Esophagus muscularis mucosa (tissue), 4 donors: Measurements from ENCODE around the gene NEUROD2. TPM values are rescaled to one million over a fixed set of nuclear protein-coding genes. Genes with fewer than 3 reads are reported as not detected.
"Not testable (repeated sequence)": the region's sequence is repeated elsewhere in the genome, so short reads cannot be mapped to it uniquely, and the experiment has no call there.

Source experiments
- DNase-seq: peaks from one replicate; pipeline ENCODE4 v3.0.0-alpha.2; 2017; ENCODE audit errors: extremely low spot score
- H3K27ac ChIP-seq, 4 donors: fragments of 200-600 bp; sonication (generic); replicated peaks in 1 of 4; 1 replicate in 3 of 4; 2 replicates in 1 of 4; pipeline ENCODE4 v1.5.1; 2016 to 2019; ENCODE audit warnings: mild to moderate bottlenecking in 1 of 4
- H3K27me3 ChIP-seq, 4 donors: fragments of 200-600 bp; sonication (generic); one replicate each; pipeline versions ENCODE4 v1.5.1 to v1.6.0; 2016 to 2019
- H3K36me3 ChIP-seq, 4 donors: fragments of 200-600 bp; sonication (generic); one replicate each; pipeline ENCODE4 v1.5.1; 2016 to 2019
- H3K4me1 ChIP-seq, 4 donors: fragments of 200-600 bp; sonication (generic); one replicate each; pipeline ENCODE4 v1.5.1; 2016 to 2019
- H3K4me3 ChIP-seq, 4 donors: fragments of 200-600 bp; sonication (generic); 1 replicate in 2 of 4; 2 replicates in 2 of 4; pipeline ENCODE4 v1.5.1; 2016 to 2019; ENCODE audit warnings: mild to moderate bottlenecking in 4 of 4, moderate library complexity in 1 of 4
- H3K9me3 ChIP-seq, 4 donors: fragments of 200-600 bp; sonication (generic); 1 replicate in 3 of 4; 2 replicates in 1 of 4; pipeline ENCODE4 v1.5.1; 2016 to 2019
- CTCF ChIP-seq, 3 experiments: fragments of 200-600 bp in 2 of 3; fragments of 450-650 bp in 1 of 3; sonication (generic) in 2 of 3; IDR thresholded peaks; one replicate each; pipeline ENCODE4 v1.5.1; 2017 to 2019; ENCODE audit warnings: antibody characterized with exemption in 3 of 3, mild to moderate bottlenecking in 2 of 3, moderate library complexity in 1 of 3
- EP300 ChIP-seq: sonication (generic); formaldehyde crosslinking; IDR thresholded peaks from one replicate; pipeline ENCODE4 v1.6.1; 2017; ENCODE audit warnings: antibody characterized with exemption
- POLR2A ChIP-seq: fragments of 450-650 bp; IDR thresholded peaks from one replicate; pipeline ENCODE4 v1.6.1; 2017; ENCODE audit warnings: antibody characterized with exemption, moderate library complexity, mild to moderate bottlenecking, low read depth
- POLR2AphosphoS5 ChIP-seq, 2 donors: sonication (generic); formaldehyde crosslinking; IDR thresholded peaks; one replicate each; pipeline ENCODE4 v1.6.1; 2017; ENCODE audit warnings: antibody characterized with exemption in 2 of 2
- WGBS: methylation state at CpG from one replicate; pipeline ENCODE4 v1.1.5; 2018; 5-methylcytosine and 5-hydroxymethylcytosine counted together
- intact Hi-C: fragments of 100-400 bp; cut with DNase I; formaldehyde crosslinking; loops from one replicate; pipeline ENCODE4 v1.15.1; 2023
- total RNA-seq, 4 donors: library from RNA; depleted of rRNA; stranded (reverse); fragments of >200 nt; gene quantifications; one replicate each; pipeline versions ENCODE4 v1.1.0 to v1.2.1, GENCODE V29; 2016

Gene NEUROD2
- total RNA-seq, 4 donors from 2014 or later: not detected

- Histone ChIP-seq H3K27me3 (peaks cover 0 to 61% (median 25%) of the 10 kb centered on the region in 4 donors), H3K27ac (no peak overlapping the region)
- TF ChIP-seq POLR2A (no peak), CTCF (IDR thresholded peaks at IDR 0.05) (no peak), EP300 (no peak), POLR2AphosphoS5 (IDR thresholded peaks at IDR 0.05) (no peak)
Measured at GRCh38 chr17:39591958-39592954, 15.5 kb downstream of the NEUROD2 start.

DNA sequence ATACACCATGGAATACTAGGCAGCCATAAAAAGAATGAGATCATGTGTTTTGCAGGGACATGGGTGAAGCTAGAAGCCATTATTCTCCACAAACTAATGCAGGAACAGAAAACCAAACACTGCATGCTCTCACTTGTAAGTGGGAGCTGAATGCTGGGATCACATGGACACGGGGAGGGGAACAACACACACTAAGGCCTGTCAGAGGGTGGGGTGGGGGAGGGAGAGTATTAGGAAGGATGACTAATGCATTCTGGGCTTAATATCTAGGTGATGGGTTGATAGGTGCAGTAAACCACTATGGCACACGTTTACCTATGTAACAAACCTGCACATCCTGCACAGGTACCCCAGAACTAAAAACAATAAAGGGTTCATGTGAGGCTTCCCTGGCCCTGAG, 17.5 kb downstream of the NEUROD2 start:
- DNase-seq, H3K27ac ChIP-seq, intact Hi-C loops, H3K4me3 ChIP-seq, H3K36me3 ChIP-seq, H3K4me1 ChIP-seq, H3K9me3 ChIP-seq: not testable (repeated sequence)
- peaks cover 0 to 40% (median 6%) of the 10 kb centered on the region in 4 donors for H3K27me3 ChIP-seq
- 63% methylated on average over 2 of the region's 2 CpGs for WGBS

More at GRCh38 chr17:39591958-39592954, 15.5 kb downstream of the NEUROD2 start:
- DNase-seq: no peak
- Histone ChIP-seq H3K4me1 (peaks cover 3 to 9% (median 7%) of the 10 kb centered on the region in 4 donors), H3K4me3 (no peak overlapping the region), H3K36me3 (no peaks in the 10 kb centered on the region), H3K9me3 (no peaks in the 10 kb centered on the region)
- intact Hi-C loops: no loop called here
- WGBS: 1% methylated on average over 15 of the region's 22 CpGs

GRCh38 chr17:39582658-39583057, 25.1 kb downstream of the NEUROD2 start:
- H3K36me3 ChIP-seq: no peaks in the 10 kb centered on the region
- no peaks in the 10 kb centered on the region for H3K9me3 ChIP-seq
- H3K27me3 ChIP-seq: peaks cover 0 to 19% (median 0%) of the 10 kb centered on the region in 4 donors
- H3K27ac ChIP-seq: no peak overlapping the region
- DNase-seq: no peak
- TF ChIP-seq POLR2AphosphoS5 (IDR thresholded peaks at IDR 0.05) (no peak), POLR2A (no peak), EP300 (no peak), CTCF (IDR thresholded peaks at IDR 0.05) (no peak)
- 59% methylated on average over 2 of the region's 2 CpGs for WGBS
- intact Hi-C loops: no loop called here
- no peak overlapping the region for H3K4me3 ChIP-seq
- peaks cover 0 to 6% (median 6%) of the 10 kb centered on the region in 4 donors for H3K4me1 ChIP-seq

GRCh38 chr17:39581759-39582085, 26.0 kb downstream of the NEUROD2 start:
- no peak overlapping the region for H3K4me3 ChIP-seq
- H3K27me3 ChIP-seq: peaks cover 0 to 19% (median 0%) of the 10 kb centered on the region in 4 donors
- WGBS: 91% methylated on average over 4 of the region's 4 CpGs
- no peaks in the 10 kb centered on the region for H3K9me3 ChIP-seq
- H3K4me1 ChIP-seq: peaks cover 0 to 6% (median 6%) of the 10 kb centered on the region in 4 donors
- no peak for TF ChIP-seq POLR2AphosphoS5 (IDR thresholded peaks at IDR 0.05)
- TF ChIP-seq CTCF (IDR thresholded peaks at IDR 0.05): no peak
- no peak for TF ChIP-seq POLR2A
- TF ChIP-seq EP300: no peak
- H3K27ac ChIP-seq: no peak overlapping the region
- intact Hi-C loops: no loop called here
- no peak for DNase-seq
- H3K36me3 ChIP-seq: no peaks in the 10 kb centered on the region

DNA sequence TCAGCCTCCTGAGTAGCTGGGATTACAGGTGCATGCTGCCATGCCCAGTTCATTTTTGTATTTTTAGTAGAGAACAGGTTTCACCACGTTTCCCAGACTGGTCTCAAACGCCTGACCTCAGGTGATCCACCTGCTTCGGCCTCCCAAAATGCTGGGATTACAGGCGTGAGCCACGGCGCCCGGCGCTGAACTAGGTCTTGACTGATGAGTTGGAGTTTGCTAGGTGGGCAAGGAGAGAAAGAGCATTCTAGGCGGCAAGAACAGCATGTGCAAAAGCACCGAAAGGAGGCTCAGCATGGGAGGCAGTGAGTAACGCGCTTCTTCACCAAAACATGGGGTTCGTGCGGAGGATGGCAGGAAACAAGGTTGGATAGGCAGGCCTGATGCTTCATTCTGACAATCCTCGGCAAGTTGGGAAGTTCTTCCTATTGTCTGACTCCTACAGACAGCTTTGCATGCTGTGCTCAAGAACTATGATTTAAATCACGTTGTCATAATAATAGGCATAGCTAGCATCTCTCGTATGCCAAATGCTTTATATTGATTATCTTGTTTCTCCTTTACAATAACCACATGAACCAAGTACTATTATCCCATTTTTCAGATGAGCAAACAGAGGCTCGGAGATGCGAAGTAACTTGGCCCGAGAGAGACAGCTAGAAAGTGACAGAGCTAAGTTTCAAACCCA, 26.5 kb downstream of the NEUROD2 start:
- intact Hi-C loops: no loop called here
- Histone ChIP-seq H3K9me3 (no peaks in the 10 kb centered on the region), H3K4me1 (peaks cover 0 to 6% (median 6%) of the 10 kb centered on the region in 4 donors), H3K27ac (no peak overlapping the region), H3K4me3 (no peak overlapping the region), H3K36me3 (no peaks in the 10 kb centered on the region), H3K27me3 (peaks cover 0 to 19% (median 0%) of the 10 kb centered on the region in 4 donors)
- TF ChIP-seq POLR2A (no peak), CTCF (IDR thresholded peaks at IDR 0.05) (no peak), EP300 (no peak), POLR2AphosphoS5 (IDR thresholded peaks at IDR 0.05) (no peak)
- 92% methylated on average over 20 of the region's 20 CpGs for WGBS
- DNase-seq: no peak
